Mesendoderm (in vitro differentiated cells): Measurements from ENCODE around the gene GAS6.
"Not testable (repeated sequence)": the region's sequence is repeated elsewhere in the genome, so short reads cannot be mapped to it uniquely, and the experiment has no call there.

ENCODE experiments used
- DNase-seq: peaks from one replicate; pipeline ENCODE4 v3.0.0; 2013
- H2AK5ac ChIP-seq: 2 replicates; pipeline ENCODE4 v1.6.1; 2013; ENCODE audit warnings: low read length, inconsistent platforms
- H2BK120ac ChIP-seq: 2 replicates; pipeline ENCODE4 v1.6.1; 2013; ENCODE audit warnings: low read depth, mild to moderate bottlenecking, low read length, moderate library complexity, mixed read lengths
- H2BK15ac ChIP-seq: replicated peaks from 2 replicates; pipeline ENCODE4 v1.6.1; 2013; ENCODE audit warnings: low read depth, mild to moderate bottlenecking, moderate library complexity
- H2BK5ac ChIP-seq: 2 replicates; pipeline ENCODE4 v1.6.1; 2013; ENCODE audit warnings: low read length, inconsistent platforms
- H3K18ac ChIP-seq: 2 replicates; pipeline ENCODE4 v1.6.1; 2013; ENCODE audit warnings: mild to moderate bottlenecking, low read length, mixed read lengths
- H3K23ac ChIP-seq: one replicate; pipeline ENCODE4 v1.6.1; 2013; ENCODE audit warnings: low read length
- H3K27ac ChIP-seq: 2 replicates; pipeline ENCODE4 v1.5.1; 2013; ENCODE audit warnings: low read depth, mild to moderate bottlenecking, inconsistent platforms, low read length, moderate library complexity
- H3K27me3 ChIP-seq: 2 replicates; pipeline ENCODE4 v1.6.1; 2013; ENCODE audit warnings: low read length, control low read depth, mild to moderate bottlenecking, inconsistent platforms; ENCODE audit not compliant: insufficient read depth, poor library complexity
- H3K36me3 ChIP-seq: 2 replicates; pipeline ENCODE4 v1.6.1; 2013; ENCODE audit warnings: low read length, inconsistent platforms; ENCODE audit not compliant: control insufficient read depth, insufficient read depth
- H3K4ac ChIP-seq: one replicate; pipeline ENCODE4 v1.6.1; 2013; ENCODE audit warnings: low read depth, mild to moderate bottlenecking, low read length, moderate library complexity
- H3K4me1 ChIP-seq: 2 replicates; pipeline ENCODE4 v1.6.1; 2013; ENCODE audit warnings: low read depth, low read length, inconsistent platforms; ENCODE audit not compliant: control insufficient read depth
- H3K4me2 ChIP-seq: 2 replicates; pipeline ENCODE4 v1.6.1; 2013; ENCODE audit warnings: low read length
- H3K4me3 ChIP-seq: 2 replicates; pipeline ENCODE4 v1.5.1; 2013; ENCODE audit warnings: mild to moderate bottlenecking, low read length
- H3K56ac ChIP-seq: one replicate; pipeline ENCODE4 v1.6.1; 2013; ENCODE audit warnings: low read length
- H3K79me1 ChIP-seq: 2 replicates; pipeline ENCODE4 v1.6.1; 2013; ENCODE audit warnings: low read length, inconsistent platforms
- H3K79me2 ChIP-seq: 2 replicates; pipeline ENCODE4 v1.6.1; 2013; ENCODE audit warnings: mild to moderate bottlenecking, low read length; ENCODE audit not compliant: control insufficient read depth, insufficient read depth
- H3K9ac ChIP-seq: 2 replicates; pipeline ENCODE4 v1.6.1; 2013; ENCODE audit warnings: low read length, inconsistent platforms
- H4K5ac ChIP-seq: one replicate; pipeline ENCODE4 v1.6.1; 2013; ENCODE audit warnings: low read length
- H4K8ac ChIP-seq: one replicate; pipeline ENCODE4 v1.6.1; 2013; ENCODE audit warnings: low read depth, mild to moderate bottlenecking, control low read depth, low read length, moderate library complexity
- WGBS: extraction: QIAGEN DNeasy Blood & Tissue Kit; methylation state at CpG from one replicate; pipeline ENCODE4 v1.1.7; 2013; ENCODE audit warnings: low lambda C conversion rate, missing lambda C conversion rate; ENCODE audit not compliant: insufficient coverage; ENCODE audit errors: extremely low coverage; 5-methylcytosine and 5-hydroxymethylcytosine counted together

GAS6 gene

GRCh38 chr13:113836768-113837559 is 26.9 kb downstream of the GAS6 start:
- Histone ChIP-seq H3K4ac (peak overlapping the region; percentile 90), H3K18ac (peak overlapping the region; percentile 52), H3K4me2 (no peak overlapping the region), H2BK15ac (no peak overlapping the region), H3K4me1 (peaks cover 3% of the 10 kb centered on the region), H3K79me2 (no peaks in the 10 kb centered on the region), H3K36me3 (no peaks in the 10 kb centered on the region), H3K9ac (peak overlapping the region; percentile 42), H3K23ac (peak overlapping the region; percentile 91), H3K79me1 (no peaks in the 10 kb centered on the region), H2BK120ac (peak overlapping the region; percentile 79), H3K27ac (peak overlapping the region; percentile 68), H3K4me3 (no peak overlapping the region), H4K5ac (no peak overlapping the region), H3K27me3 (no peaks in the 10 kb centered on the region), H2BK5ac (peak overlapping the region; percentile 94), H2AK5ac (no peak overlapping the region), H4K8ac (no peak overlapping the region), H3K56ac (peak overlapping the region; percentile 80)
- no CpG with 5 or more reads among the region's 19 CpGs for WGBS
- no peak for DNase-seq

DNA sequence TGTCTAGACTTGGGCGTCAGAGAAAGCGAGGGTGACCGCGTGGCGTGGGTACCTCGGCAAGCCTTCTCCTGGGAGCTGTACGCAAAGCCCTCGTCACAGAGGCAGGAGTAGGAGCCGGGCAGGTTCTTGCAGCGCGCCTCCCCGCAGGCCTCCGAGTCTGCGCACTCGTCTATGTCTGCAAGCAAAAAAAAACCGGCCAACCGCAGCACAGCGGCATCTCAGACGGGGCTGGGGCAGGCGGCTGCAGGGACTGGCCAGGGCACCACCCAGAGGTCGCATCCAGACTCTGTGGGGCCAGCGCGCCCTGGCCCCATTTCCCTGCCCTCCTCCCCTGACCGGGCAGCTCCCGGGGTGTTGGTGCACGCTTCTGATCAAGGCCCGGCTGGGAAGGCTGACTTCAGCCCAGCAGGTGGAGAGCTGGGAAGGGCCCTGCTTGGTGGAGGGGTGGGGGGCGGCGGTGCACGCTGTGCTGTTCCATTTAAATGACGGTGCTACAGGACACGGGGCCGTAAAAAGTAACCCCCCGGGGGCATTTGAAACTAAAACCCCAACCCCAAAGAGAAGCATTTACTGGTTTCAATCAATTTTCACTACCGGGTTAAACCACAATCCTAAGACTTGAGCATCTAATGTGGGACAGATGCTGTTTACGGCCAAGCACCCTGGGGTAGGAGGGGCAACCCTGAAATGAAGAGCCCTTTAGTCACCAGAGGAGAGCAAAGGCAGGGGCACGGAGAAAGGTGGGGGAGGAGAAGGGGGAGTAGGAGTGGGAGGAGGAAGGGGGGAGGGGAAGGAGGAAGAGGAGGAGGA is 28.2 kb downstream of the GAS6 start:
- Histone ChIP-seq H2BK120ac (no peak overlapping the region), H2BK5ac (no peak overlapping the region), H3K4ac (no peak overlapping the region), H3K18ac (no peak overlapping the region), H2AK5ac (no peak overlapping the region), H3K9ac (no peak overlapping the region), H3K56ac (no peak overlapping the region), H3K27ac (no peak overlapping the region), H3K79me1 (no peaks in the 10 kb centered on the region), H3K36me3 (no peaks in the 10 kb centered on the region), H4K8ac (no peak overlapping the region), H3K23ac (no peak overlapping the region), H4K5ac (no peak overlapping the region), H3K79me2 (no peaks in the 10 kb centered on the region), H3K4me2 (no peak overlapping the region), H3K4me3 (no peak overlapping the region), H3K4me1 (peaks cover 3% of the 10 kb centered on the region), H2BK15ac (no peak overlapping the region), H3K27me3 (no peaks in the 10 kb centered on the region)
- WGBS: no CpG with 5 or more reads among the region's 37 CpGs
- DNase-seq: peak; percentile 30

DNA sequence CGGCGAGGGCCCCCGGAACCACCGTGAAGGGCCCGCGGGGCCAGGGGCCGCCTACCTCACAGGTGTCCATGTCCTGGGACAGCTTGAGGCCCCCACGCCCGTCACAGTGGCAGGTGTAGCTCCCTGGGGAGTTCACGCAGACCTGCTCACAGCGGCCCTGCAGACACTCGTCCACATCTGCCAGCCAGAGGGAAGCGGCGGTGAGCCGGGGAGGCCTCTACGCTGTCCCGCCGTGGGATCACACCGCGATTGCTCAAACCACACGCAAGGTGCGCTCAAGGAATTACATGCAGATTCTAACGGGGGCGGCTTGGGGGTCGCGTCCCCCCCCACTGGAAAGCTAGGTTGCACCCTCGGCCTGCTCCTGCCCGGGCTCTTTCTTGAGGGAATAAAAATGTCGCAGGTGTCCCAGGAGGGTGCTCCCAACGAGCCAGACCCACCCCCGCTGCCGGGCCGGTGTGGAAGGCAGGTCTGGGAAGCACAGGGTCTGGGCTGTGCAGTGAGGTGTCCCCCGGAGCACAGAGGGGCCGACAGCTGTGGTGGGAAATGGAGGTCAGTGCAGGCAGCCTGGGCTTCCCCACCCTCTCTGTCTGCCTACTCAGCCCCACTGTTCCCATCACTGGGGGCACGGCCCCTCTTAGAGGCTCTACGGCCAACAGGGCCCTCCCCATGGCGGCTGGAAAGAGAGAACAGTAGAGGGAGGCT is 29.2 kb downstream of the GAS6 start:
- Histone ChIP-seq H3K4me2 (no peak overlapping the region), H3K27me3 (no peaks in the 10 kb centered on the region), H3K4me1 (peaks cover 3% of the 10 kb centered on the region), H3K18ac (no peak overlapping the region), H3K36me3 (no peaks in the 10 kb centered on the region), H4K8ac (no peak overlapping the region), H3K79me1 (no peaks in the 10 kb centered on the region), H2AK5ac (no peak overlapping the region), H3K56ac (no peak overlapping the region), H3K27ac (no peak overlapping the region), H3K23ac (no peak overlapping the region), H2BK15ac (no peak overlapping the region), H3K9ac (no peak overlapping the region), H4K5ac (no peak overlapping the region), H3K4ac (no peak overlapping the region), H3K4me3 (no peak overlapping the region), H3K79me2 (no peaks in the 10 kb centered on the region), H2BK5ac (no peak overlapping the region), H2BK120ac (no peak overlapping the region)
- WGBS: no CpG with 5 or more reads among the region's 38 CpGs
- no peak for DNase-seq

- H3K18ac ChIP-seq, H3K23ac ChIP-seq, H3K4me1 ChIP-seq, H3K4ac ChIP-seq, H3K79me2 ChIP-seq, H2BK5ac ChIP-seq, H3K4me2 ChIP-seq, H3K4me3 ChIP-seq, H3K56ac ChIP-seq, H2BK15ac ChIP-seq, H3K27ac ChIP-seq, H3K9ac ChIP-seq, H2BK120ac ChIP-seq, H4K5ac ChIP-seq, H4K8ac ChIP-seq, H3K36me3 ChIP-seq, DNase-seq, H3K27me3 ChIP-seq, H3K79me1 ChIP-seq, H2AK5ac ChIP-seq: not testable (repeated sequence)
- WGBS: no CpG with 5 or more reads among the region's 17 CpGs
These were observed 29.9 kb downstream of the GAS6 start for GRCh38 chr13:113834006-113834405.

- no peak overlapping the region for H2BK15ac ChIP-seq
- H2BK120ac ChIP-seq: no peak overlapping the region
- DNase-seq: no peak
- no peak overlapping the region for H3K9ac ChIP-seq
- no peak overlapping the region for H2AK5ac ChIP-seq
- no peaks in the 10 kb centered on the region for H3K27me3 ChIP-seq
- no peak overlapping the region for H3K56ac ChIP-seq
- no peak overlapping the region for H3K23ac ChIP-seq
- no peak overlapping the region for H3K4ac ChIP-seq
- H3K36me3 ChIP-seq: no peaks in the 10 kb centered on the region
- no peak overlapping the region for H3K4me2 ChIP-seq
- H4K8ac ChIP-seq: no peak overlapping the region
- H3K79me2 ChIP-seq: no peaks in the 10 kb centered on the region
- peaks cover 3% of the 10 kb centered on the region for H3K4me1 ChIP-seq
- no peak overlapping the region for H3K18ac ChIP-seq
- no peak overlapping the region for H2BK5ac ChIP-seq
- no peak overlapping the region for H4K5ac ChIP-seq
- H3K79me1 ChIP-seq: no peaks in the 10 kb centered on the region
- no peak overlapping the region for H3K27ac ChIP-seq
- H3K4me3 ChIP-seq: no peak overlapping the region
- no CpG with 5 or more reads among the region's 25 CpGs for WGBS
These were observed 30.6 kb downstream of the GAS6 start for GRCh38 chr13:113833111-113833830.
